Natural killer cell (primary cell): ENCODE data around the gene SORCS2. TPM values are rescaled to one million over a fixed set of nuclear protein-coding genes. Genes with fewer than 3 reads are reported as not detected.

ENCODE experiments used
- ATAC-seq, 3 donors: fragments of 150-1000 bp in 2 of 3; fragments of 200-7000 bp in 1 of 3; cut with Tn5 transposase; 1 replicate in 1 of 3; 2 replicates in 2 of 3; pipeline ENCODE4 v1.10.0; 2021; ENCODE audit warnings: mild to moderate bottlenecking in 2 of 3, moderate library complexity in 2 of 3
- DNase-seq, 2 donors: peaks; one replicate each; pipeline versions ENCODE4 v3.0.0 to v3.0.0-alpha.2; 2013 to 2021; ENCODE audit warnings: mixed read lengths in 1 of 2
- H3K27ac ChIP-seq: one replicate; pipeline ENCODE4 v1.5.1; 2013; ENCODE audit warnings: mild to moderate bottlenecking, low read length
- H3K27me3 ChIP-seq: one replicate; pipeline ENCODE4 v1.6.1; 2013; ENCODE audit warnings: low read length; ENCODE audit not compliant: control insufficient read depth, insufficient read depth
- H3K36me3 ChIP-seq: one replicate; pipeline ENCODE4 v1.6.1; 2013; ENCODE audit warnings: low read length; ENCODE audit not compliant: control insufficient read depth, insufficient read depth
- H3K4me1 ChIP-seq: one replicate; pipeline ENCODE4 v1.6.1; 2013; ENCODE audit warnings: low read length; ENCODE audit not compliant: control insufficient read depth, insufficient read depth
- H3K4me3 ChIP-seq: one replicate; pipeline ENCODE4 v1.5.1; 2013; ENCODE audit warnings: low read length
- H3K9me3 ChIP-seq: one replicate; pipeline ENCODE4 v1.6.1; 2013; ENCODE audit warnings: low read length; ENCODE audit not compliant: control insufficient read depth, insufficient read depth
- H3K27ac Mint-ChIP-seq, 2 donors: one replicate each; pipeline ENCODE4 v1.8.0; 2022; ENCODE audit warnings: mild to moderate bottlenecking in 2 of 2, mixed read lengths in 2 of 2, moderate library complexity in 1 of 2
- H3K27me3 Mint-ChIP-seq, 2 donors: one replicate each; pipeline ENCODE4 v1.8.0; 2022; ENCODE audit warnings: low read depth in 2 of 2, mixed read lengths in 2 of 2
- H3K36me3 Mint-ChIP-seq: one replicate; pipeline ENCODE4 v1.8.0; 2022; ENCODE audit warnings: mixed read lengths
- H3K4me1 Mint-ChIP-seq, 2 donors: one replicate each; pipeline ENCODE4 v1.8.0; 2022; ENCODE audit warnings: mixed read lengths in 2 of 2
- H3K4me3 Mint-ChIP-seq: one replicate; pipeline ENCODE4 v1.8.0; 2022; ENCODE audit warnings: mild to moderate bottlenecking, moderate library complexity, mixed read lengths
- H3K9me3 Mint-ChIP-seq, 2 donors: one replicate each; pipeline ENCODE4 v1.8.0; 2022; ENCODE audit warnings: mixed read lengths in 2 of 2
- CTCF ChIP-seq: fragments of 200-600 bp; IDR thresholded peaks from one replicate; pipeline ENCODE4 v1.8.0; 2022; ENCODE audit warnings: antibody characterized with exemption
- WGBS: methylation state at CpG from one replicate; pipeline ENCODE4 v1.1.7; 2013; ENCODE audit warnings: missing lambda C conversion rate; ENCODE audit not compliant: insufficient coverage; 5-methylcytosine and 5-hydroxymethylcytosine counted together
- intact Hi-C: fragments of 100-400 bp; cut with micrococcal nuclease; formaldehyde crosslinking; loops from one replicate; pipeline ENCODE4 v1.14.2; 2022
- total RNA-seq, 4 donors: library from RNA; stranded (reverse); fragments of 120-200 nt in 1 of 4; gene quantifications; one replicate each; pipeline versions ENCODE4 v1.2.3 to v1.2.4, GENCODE V29; 2013 to 2022

SORCS2 gene
- total RNA-seq, 3 donors from 2014 or later (not counting 1 experiment from before 2014, with no cell fraction given) = 1.2 to 2.5 (median 1.4) TPM

- no peaks in the 10 kb centered on the region for H3K27me3 Mint-ChIP-seq
- Histone ChIP-seq H3K36me3 (no peaks in the 10 kb centered on the region), H3K4me3 (no peak overlapping the region), H3K9me3 (no peaks in the 10 kb centered on the region), H3K27me3 (no peaks in the 10 kb centered on the region), H3K4me1 (peaks cover 16% of the 10 kb centered on the region), H3K27ac (peak overlapping the region; percentile 30)
- peak; percentile 77 to 81 (median 77) for ATAC-seq
- H3K36me3 Mint-ChIP-seq = no peaks in the 10 kb centered on the region
- intact Hi-C loops = no loop called here
- peak overlapping the region; percentile 80 for H3K4me3 Mint-ChIP-seq
- peak in 1 of 2 donors; percentile 88 for DNase-seq
- peak overlapping the region; percentile 82 to 94 for H3K27ac Mint-ChIP-seq
- 56% methylated on average over 12 of the region's 12 CpGs for WGBS
- peaks cover 11 to 19% of the 10 kb centered on the region in 2 donors for H3K4me1 Mint-ChIP-seq
- H3K9me3 Mint-ChIP-seq = no peaks in the 10 kb centered on the region
- no peak for TF ChIP-seq CTCF
Observed at GRCh38 chr4:7759216-7759615, 566.9 kb downstream of the SORCS2 start.

- DNase-seq = no peak
Observed at GRCh38 chr4:7759635-7760034, 567.3 kb downstream of the SORCS2 start.

GRCh38 chr4:7760228-7760627 lies 567.9 kb downstream of the SORCS2 start:
- peak overlapping the region; percentile 82 to 94 for H3K27ac Mint-ChIP-seq
- WGBS = 79% methylated on average over 9 of the region's 9 CpGs
- Histone ChIP-seq H3K27ac (no peak overlapping the region), H3K4me1 (peaks cover 16% of the 10 kb centered on the region), H3K4me3 (no peak overlapping the region), H3K36me3 (no peaks in the 10 kb centered on the region), H3K9me3 (no peaks in the 10 kb centered on the region), H3K27me3 (no peaks in the 10 kb centered on the region)
- TF ChIP-seq CTCF = no peak
- no peaks in the 10 kb centered on the region for H3K27me3 Mint-ChIP-seq
- intact Hi-C loops = loop anchor here (5.0 kb wide), 1 partner anchor 42 kb away; no protein-coding TSS in a partner anchor
- ATAC-seq = no peak
- H3K4me3 Mint-ChIP-seq = no peak overlapping the region
- no peaks in the 10 kb centered on the region for H3K36me3 Mint-ChIP-seq
- H3K4me1 Mint-ChIP-seq = peaks cover 11 to 19% of the 10 kb centered on the region in 2 donors
- H3K9me3 Mint-ChIP-seq = no peaks in the 10 kb centered on the region
- DNase-seq = no peak

More at GRCh38 chr4:7759635-7760034, 567.3 kb downstream of the SORCS2 start:
- H3K4me1 Mint-ChIP-seq = peaks cover 11 to 19% of the 10 kb centered on the region in 2 donors
- H3K27me3 Mint-ChIP-seq = no peaks in the 10 kb centered on the region
- TF ChIP-seq CTCF = no peak
- 84% methylated on average over 6 of the region's 7 CpGs for WGBS
- Histone ChIP-seq H3K27me3 (no peaks in the 10 kb centered on the region), H3K36me3 (no peaks in the 10 kb centered on the region), H3K4me3 (no peak overlapping the region), H3K9me3 (no peaks in the 10 kb centered on the region), H3K27ac (peak overlapping the region; percentile 30), H3K4me1 (peaks cover 16% of the 10 kb centered on the region)
- peak overlapping the region; percentile 82 to 94 for H3K27ac Mint-ChIP-seq
- H3K9me3 Mint-ChIP-seq = no peaks in the 10 kb centered on the region
- H3K4me3 Mint-ChIP-seq = peak overlapping the region; percentile 80
- no peaks in the 10 kb centered on the region for H3K36me3 Mint-ChIP-seq
- intact Hi-C loops = loop anchor here (5.0 kb wide), 1 partner anchor 43 kb away; no protein-coding TSS in a partner anchor
- ATAC-seq = peak in 2 of 3 donors; percentile 2 to 16

DNA sequence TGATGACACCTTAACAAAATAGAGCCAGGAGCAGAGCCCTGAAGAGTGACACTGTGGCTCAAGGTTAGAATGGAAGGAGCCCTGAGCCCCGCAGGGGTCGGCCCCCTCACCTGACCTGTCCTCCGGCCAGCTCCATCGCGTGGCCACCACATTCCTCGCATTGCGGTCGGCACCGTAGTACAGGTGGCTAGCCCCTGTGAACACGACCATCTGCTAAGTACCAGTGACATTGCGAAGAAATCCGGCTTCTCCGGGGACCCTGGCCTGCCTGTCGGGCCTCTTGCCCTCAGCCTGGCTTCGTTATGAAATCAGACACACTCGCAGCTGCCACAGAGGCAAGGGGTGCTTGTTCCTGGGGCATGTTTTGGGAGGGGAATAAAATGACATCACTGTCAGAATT lies 568.4 kb downstream of the SORCS2 start:
- Histone ChIP-seq H3K36me3 (no peaks in the 10 kb centered on the region), H3K4me3 (no peak overlapping the region), H3K27me3 (no peaks in the 10 kb centered on the region), H3K9me3 (no peaks in the 10 kb centered on the region), H3K27ac (no peak overlapping the region), H3K4me1 (peaks cover 16% of the 10 kb centered on the region)
- H3K4me3 Mint-ChIP-seq = no peak overlapping the region
- no peak for TF ChIP-seq CTCF
- H3K4me1 Mint-ChIP-seq = peaks cover 11 to 19% of the 10 kb centered on the region in 2 donors
- DNase-seq (no peak), ATAC-seq (no peak)
- no peaks in the 10 kb centered on the region for H3K27me3 Mint-ChIP-seq
- intact Hi-C loops = loop anchor here (5.0 kb wide), 1 partner anchor 42 kb away; no protein-coding TSS in a partner anchor
- WGBS = 83% methylated on average over 16 of the region's 16 CpGs
- no peaks in the 10 kb centered on the region for H3K36me3 Mint-ChIP-seq
- H3K27ac Mint-ChIP-seq = peak overlapping the region in 1 of 2 donors; percentile 82
- H3K9me3 Mint-ChIP-seq = no peaks in the 10 kb centered on the region
